NCI-H526 (cell line): ENCODE measurements around the gene TUT1.
"Not testable (repeated sequence)": the region's sequence is repeated elsewhere in the genome, so short reads cannot be mapped to it uniquely, and the experiment has no call there.

Experiments used
- DNase-seq, 2 experiments: peaks; one replicate each; lab custom pipeline; 2025; lab: John Stamatoyannopoulos, UW

TUT1 gene

GRCh38 chr11:62578541-62578940 is 12.8 kb downstream of the TUT1 start:
- DNase-seq = no peak

GRCh38 chr11:62577046-62577714 is 14.1 kb downstream of the TUT1 start:
- DNase-seq = no peak

GRCh38 chr11:62575837-62576236 is 15.5 kb downstream of the TUT1 start:
- DNase-seq = no peak

- DNase-seq = peak in 1 of 2 experiments; percentile 51
Observed at GRCh38 chr11:62575156-62575555, 16.2 kb downstream of the TUT1 start.

- peak in 1 of 2 experiments; percentile 56 for DNase-seq
Observed at GRCh38 chr11:62574363-62575071, 16.8 kb downstream of the TUT1 start.

- peak; percentile 100 for DNase-seq
Observed at GRCh38 chr11:62573592-62574362, 17.5 kb downstream of the TUT1 start, which contains the start of gene EEF1G. EEF1G (minus strand) TSS chr11:62573891; CDS start chr11:62573842, 49 bp downstream.

- peak in 1 of 2 experiments; percentile 34 for DNase-seq
Observed at GRCh38 chr11:62573006-62573591, 18.2 kb downstream of the TUT1 start.

- DNase-seq = no peak
Observed at GRCh38 chr11:62572431-62572830, 18.9 kb downstream of the TUT1 start.

- not testable (repeated sequence) for DNase-seq
Observed at GRCh38 chr11:62571493-62571892, 19.8 kb downstream of the TUT1 start.

- DNase-seq = not testable (repeated sequence)
Observed at GRCh38 chr11:62570903-62571302, 20.4 kb downstream of the TUT1 start.

GRCh38 chr11:62569611-62570010 is 21.7 kb downstream of the TUT1 start:
- no peak for DNase-seq

- DNase-seq = no peak
Observed at GRCh38 chr11:62567018-62567633, 24.2 kb downstream of the TUT1 start.

GRCh38 chr11:62566247-62566646 is 25.1 kb downstream of the TUT1 start:
- no peak for DNase-seq

GRCh38 chr11:62565100-62565802 is 26.1 kb downstream of the TUT1 start:
- no peak for DNase-seq

- DNase-seq = not testable (repeated sequence)
Observed at GRCh38 chr11:62561677-62562230, 29.6 kb downstream of the TUT1 start.

GRCh38 chr11:62560566-62561103 is 30.7 kb downstream of the TUT1 start:
- DNase-seq = peak; percentile 70 to 90

GRCh38 chr11:62559626-62560025 is 31.7 kb downstream of the TUT1 start:
- DNase-seq = not testable (repeated sequence)

GRCh38 chr11:62559204-62559603 is 32.1 kb downstream of the TUT1 start:
- no peak for DNase-seq

- DNase-seq = no peak
Observed at GRCh38 chr11:62558669-62559068, 32.7 kb downstream of the TUT1 start.

GRCh38 chr11:62556875-62557631 is 34.3 kb downstream of the TUT1 start:
- DNase-seq = no peak
